ENCODE results near the gene SLCO4C1.

DNA sequence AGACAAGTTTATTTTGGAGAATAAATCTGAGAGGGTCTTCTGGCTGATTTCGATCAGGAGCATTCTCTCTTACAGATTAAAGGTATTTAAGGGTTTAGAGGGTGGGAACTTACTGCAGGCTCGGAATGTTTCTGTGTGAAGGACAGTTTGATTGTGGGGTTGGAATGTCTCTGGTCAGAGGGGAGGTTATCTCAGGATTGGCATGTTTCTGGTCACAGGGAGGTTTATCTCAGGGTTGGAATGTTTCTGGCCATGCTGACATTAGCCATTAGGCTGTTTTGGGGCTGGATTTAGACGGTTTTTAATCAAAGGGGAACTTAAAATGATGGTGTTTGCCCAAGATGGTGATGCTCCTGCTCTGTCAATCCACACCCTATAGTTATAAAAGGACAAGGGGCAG is 95.2 kb downstream of the SLCO4C1 start:
- TF ChIP-seq, protein P1, sequence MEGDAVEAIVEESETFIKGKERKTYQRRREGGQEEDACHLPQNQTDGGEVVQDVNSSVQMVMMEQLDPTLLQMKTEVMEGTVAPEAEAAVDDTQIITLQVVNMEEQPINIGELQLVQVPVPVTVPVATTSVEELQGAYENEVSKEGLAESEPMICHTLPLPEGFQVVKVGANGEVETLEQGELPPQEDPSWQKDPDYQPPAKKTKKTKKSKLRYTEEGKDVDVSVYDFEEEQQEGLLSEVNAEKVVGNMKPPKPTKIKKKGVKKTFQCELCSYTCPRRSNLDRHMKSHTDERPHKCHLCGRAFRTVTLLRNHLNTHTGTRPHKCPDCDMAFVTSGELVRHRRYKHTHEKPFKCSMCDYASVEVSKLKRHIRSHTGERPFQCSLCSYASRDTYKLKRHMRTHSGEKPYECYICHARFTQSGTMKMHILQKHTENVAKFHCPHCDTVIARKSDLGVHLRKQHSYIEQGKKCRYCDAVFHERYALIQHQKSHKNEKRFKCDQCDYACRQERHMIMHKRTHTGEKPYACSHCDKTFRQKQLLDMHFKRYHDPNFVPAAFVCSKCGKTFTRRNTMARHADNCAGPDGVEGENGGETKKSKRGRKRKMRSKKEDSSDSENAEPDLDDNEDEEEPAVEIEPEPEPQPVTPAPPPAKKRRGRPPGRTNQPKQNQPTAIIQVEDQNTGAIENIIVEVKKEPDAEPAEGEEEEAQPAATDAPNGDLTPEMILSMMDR (IDR thresholded peaks at IDR 0.05; ENCODE audit: low read length): no peak
- TF ChIP-seq EZH2 (optimal IDR thresholded peaks at IDR 0.05; ENCODE audit: low read depth, low read length): no peak
